ENCODE results near the gene TNFRSF12A. TPM values are rescaled to one million over a fixed set of nuclear protein-coding genes. Genes with fewer than 3 reads are reported as not detected.

TNFRSF12A gene
- total and polyA plus RNA-seq, 9 of the 15 experiments (the other 6 are each of a cell fraction or from before 2014, with no cell fraction given) = 0.41 to 61.8 (median 26.5) TPM

DNA sequence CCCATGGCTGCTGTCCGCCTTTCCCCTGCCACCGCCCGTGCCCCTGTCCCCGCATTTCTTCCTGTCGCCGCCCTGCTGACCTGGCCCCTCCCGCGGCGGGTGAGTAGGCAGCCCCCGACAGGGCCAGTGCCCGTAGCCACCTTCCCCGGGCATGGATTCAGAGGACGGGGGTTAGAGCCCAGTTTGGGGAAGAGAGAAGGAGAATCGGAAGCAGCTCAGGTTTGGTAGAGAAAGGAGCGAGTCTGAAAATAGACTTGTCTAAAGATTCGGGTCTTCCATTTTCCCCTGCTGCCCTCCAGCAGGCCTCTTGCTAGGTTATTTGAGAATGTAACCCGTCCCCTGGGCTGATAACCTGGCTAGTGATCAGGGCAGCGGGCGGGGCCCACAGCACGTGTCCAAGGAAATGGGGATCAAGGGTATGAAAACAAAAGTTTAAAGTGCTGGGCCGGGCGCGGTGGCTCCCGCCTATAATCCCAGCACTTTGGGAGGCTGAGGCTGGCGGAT is 15.3 kb upstream of the TNFRSF12A start (continued):
- TF ChIP-seq, protein P1, sequence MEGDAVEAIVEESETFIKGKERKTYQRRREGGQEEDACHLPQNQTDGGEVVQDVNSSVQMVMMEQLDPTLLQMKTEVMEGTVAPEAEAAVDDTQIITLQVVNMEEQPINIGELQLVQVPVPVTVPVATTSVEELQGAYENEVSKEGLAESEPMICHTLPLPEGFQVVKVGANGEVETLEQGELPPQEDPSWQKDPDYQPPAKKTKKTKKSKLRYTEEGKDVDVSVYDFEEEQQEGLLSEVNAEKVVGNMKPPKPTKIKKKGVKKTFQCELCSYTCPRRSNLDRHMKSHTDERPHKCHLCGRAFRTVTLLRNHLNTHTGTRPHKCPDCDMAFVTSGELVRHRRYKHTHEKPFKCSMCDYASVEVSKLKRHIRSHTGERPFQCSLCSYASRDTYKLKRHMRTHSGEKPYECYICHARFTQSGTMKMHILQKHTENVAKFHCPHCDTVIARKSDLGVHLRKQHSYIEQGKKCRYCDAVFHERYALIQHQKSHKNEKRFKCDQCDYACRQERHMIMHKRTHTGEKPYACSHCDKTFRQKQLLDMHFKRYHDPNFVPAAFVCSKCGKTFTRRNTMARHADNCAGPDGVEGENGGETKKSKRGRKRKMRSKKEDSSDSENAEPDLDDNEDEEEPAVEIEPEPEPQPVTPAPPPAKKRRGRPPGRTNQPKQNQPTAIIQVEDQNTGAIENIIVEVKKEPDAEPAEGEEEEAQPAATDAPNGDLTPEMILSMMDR (IDR thresholded peaks at IDR 0.05 in 2 of 3, conservative IDR thresholded peaks at IDR 0.05 in 1 of 3; ENCODE audit: insufficient read depth in 2 of 3, low read depth in 1 of 3, low read length in 3 of 3) = no peak
- TF ChIP-seq GATAD2A (IDR thresholded peaks at IDR 0.05) = peak; percentile 44; the same call in 1 of the 2 replicates
- TF ChIP-seq, protein P2, sequence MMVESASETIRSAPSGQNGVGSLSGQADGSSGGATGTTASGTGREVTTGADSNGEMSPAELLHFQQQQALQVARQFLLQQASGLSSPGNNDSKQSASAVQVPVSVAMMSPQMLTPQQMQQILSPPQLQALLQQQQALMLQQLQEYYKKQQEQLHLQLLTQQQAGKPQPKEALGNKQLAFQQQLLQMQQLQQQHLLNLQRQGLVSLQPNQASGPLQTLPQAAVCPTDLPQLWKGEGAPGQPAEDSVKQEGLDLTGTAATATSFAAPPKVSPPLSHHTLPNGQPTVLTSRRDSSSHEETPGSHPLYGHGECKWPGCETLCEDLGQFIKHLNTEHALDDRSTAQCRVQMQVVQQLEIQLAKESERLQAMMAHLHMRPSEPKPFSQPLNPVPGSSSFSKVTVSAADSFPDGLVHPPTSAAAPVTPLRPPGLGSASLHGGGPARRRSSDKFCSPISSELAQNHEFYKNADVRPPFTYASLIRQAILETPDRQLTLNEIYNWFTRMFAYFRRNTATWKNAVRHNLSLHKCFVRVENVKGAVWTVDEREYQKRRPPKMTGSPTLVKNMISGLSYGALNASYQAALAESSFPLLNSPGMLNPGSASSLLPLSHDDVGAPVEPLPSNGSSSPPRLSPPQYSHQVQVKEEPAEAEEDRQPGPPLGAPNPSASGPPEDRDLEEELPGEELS (CRISPR knock-in tag; IDR thresholded peaks at IDR 0.05; ENCODE audit: borderline replicate concordance) = no peak
- peak; percentile 61 for TF ChIP-seq SMARCE1 (IDR thresholded peaks at IDR 0.05)
- peak; percentile 75; the same call in 1 of the 2 replicates for TF ChIP-seq ZBTB7A (IDR thresholded peaks at IDR 0.05; ENCODE audit: borderline replicate concordance, control insufficient read depth, low read depth, low read length)
- TF ChIP-seq, protein P3, sequence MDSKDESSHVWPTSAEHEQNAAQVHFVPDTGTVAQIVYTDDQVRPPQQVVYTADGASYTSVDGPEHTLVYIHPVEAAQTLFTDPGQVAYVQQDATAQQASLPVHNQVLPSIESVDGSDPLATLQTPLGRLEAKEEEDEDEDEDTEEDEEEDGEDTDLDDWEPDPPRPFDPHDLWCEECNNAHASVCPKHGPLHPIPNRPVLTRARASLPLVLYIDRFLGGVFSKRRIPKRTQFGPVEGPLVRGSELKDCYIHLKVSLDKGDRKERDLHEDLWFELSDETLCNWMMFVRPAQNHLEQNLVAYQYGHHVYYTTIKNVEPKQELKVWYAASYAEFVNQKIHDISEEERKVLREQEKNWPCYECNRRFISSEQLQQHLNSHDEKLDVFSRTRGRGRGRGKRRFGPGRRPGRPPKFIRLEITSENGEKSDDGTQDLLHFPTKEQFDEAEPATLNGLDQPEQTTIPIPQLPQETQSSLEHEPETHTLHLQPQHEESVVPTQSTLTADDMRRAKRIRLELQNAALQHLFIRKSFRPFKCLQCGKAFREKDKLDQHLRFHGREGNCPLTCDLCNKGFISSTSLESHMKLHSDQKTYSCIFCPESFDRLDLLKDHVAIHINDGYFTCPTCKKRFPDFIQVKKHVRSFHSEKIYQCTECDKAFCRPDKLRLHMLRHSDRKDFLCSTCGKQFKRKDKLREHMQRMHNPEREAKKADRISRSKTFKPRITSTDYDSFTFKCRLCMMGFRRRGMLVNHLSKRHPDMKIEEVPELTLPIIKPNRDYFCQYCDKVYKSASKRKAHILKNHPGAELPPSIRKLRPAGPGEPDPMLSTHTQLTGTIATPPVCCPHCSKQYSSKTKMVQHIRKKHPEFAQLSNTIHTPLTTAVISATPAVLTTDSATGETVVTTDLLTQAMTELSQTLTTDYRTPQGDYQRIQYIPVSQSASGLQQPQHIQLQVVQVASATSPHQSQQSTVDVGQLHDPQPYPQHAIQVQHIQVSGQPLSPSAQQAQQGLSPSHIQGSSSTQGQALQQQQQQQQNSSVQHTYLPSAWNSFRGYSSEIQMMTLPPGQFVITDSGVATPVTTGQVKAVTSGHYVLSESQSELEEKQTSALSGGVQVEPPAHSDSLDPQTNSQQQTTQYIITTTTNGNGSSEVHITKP (IDR thresholded peaks at IDR 0.05; ENCODE audit: partially characterized antibody) = no peak
- TF ChIP-seq, protein P4, sequence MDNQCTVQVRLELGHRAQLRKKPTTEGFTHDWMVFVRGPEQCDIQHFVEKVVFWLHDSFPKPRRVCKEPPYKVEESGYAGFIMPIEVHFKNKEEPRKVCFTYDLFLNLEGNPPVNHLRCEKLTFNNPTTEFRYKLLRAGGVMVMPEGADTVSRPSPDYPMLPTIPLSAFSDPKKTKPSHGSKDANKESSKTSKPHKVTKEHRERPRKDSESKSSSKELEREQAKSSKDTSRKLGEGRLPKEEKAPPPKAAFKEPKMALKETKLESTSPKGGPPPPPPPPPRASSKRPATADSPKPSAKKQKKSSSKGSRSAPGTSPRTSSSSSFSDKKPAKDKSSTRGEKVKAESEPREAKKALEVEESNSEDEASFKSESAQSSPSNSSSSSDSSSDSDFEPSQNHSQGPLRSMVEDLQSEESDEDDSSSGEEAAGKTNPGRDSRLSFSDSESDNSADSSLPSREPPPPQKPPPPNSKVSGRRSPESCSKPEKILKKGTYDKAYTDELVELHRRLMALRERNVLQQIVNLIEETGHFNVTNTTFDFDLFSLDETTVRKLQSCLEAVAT (IDR thresholded peaks at IDR 0.05) = 0 out of 4 replicates have a peak, but pooled peaks of 1 of the 2 experiments have one; percentile 51
- TF ChIP-seq, protein P5, sequence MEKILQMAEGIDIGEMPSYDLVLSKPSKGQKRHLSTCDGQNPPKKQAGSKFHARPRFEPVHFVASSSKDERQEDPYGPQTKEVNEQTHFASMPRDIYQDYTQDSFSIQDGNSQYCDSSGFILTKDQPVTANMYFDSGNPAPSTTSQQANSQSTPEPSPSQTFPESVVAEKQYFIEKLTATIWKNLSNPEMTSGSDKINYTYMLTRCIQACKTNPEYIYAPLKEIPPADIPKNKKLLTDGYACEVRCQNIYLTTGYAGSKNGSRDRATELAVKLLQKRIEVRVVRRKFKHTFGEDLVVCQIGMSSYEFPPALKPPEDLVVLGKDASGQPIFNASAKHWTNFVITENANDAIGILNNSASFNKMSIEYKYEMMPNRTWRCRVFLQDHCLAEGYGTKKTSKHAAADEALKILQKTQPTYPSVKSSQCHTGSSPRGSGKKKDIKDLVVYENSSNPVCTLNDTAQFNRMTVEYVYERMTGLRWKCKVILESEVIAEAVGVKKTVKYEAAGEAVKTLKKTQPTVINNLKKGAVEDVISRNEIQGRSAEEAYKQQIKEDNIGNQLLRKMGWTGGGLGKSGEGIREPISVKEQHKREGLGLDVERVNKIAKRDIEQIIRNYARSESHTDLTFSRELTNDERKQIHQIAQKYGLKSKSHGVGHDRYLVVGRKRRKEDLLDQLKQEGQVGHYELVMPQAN (IDR thresholded peaks at IDR 0.05; ENCODE audit: borderline replicate concordance) = peak; percentile 51; the same call in 1 of the 2 replicates

Measured in K562 (cell line).